ENCODE data around the gene CPXM1. TPM values are rescaled to one million over a fixed set of nuclear protein-coding genes. Genes with fewer than 3 reads are reported as not detected.

CPXM1 gene
- total and polyA plus RNA-seq, 10 of the 15 experiments (the other 5 are each of a cell fraction or from before 2014, with no cell fraction given): 0.22 to 3.9 (median 0.63) TPM; not detected in 2

DNA sequence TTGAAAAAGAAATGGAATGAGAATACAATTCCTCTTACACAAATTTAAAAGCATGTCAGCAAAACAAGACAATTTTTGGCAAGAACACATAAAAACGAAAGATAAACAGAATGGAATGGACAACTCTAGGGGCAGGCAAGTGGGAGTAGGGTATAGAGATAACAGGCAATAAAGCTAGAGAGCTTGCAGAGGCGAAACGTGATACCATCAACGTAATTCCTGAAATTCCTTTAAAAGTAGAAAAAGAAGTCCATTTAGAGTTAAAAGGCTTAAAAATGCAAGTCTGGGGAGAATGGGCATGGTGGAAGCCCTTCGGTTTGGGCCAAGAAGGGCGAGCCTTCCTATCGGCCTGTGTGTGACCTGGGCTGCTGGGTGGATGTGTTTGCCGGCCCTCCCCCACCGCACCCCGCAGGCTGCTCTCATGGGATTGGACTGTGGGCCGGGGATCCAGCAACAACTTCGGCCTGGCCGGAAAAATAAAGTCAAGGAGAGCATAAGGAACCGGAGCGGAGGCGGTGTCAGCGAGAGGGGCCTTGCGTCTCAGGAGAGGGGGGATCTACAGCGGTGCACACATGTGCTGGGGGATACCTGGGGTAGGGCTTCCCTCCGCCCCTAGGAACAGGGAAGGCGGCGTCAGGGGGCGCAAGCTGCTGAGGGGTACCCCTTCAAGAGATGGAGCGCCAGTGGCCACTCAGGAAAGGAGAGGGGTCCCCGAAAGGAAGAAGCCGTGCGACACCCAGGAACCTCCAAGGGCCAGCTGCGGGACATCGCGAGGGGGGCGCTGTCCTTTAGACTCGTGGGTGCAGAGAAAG lies 19.9 kb upstream of the CPXM1 start:
- Histone ChIP-seq H3K4me2 (ENCODE audit: control insufficient read depth, insufficient read depth) (no peak overlapping the region), H3K9me3 (replicated peaks; ENCODE audit: control insufficient read depth, insufficient read depth, low read length) (no peaks in the 10 kb centered on the region), H4K20me1 (ENCODE audit: control insufficient read depth, insufficient read depth) (no peaks in the 10 kb centered on the region), H3K4me3 (no peak overlapping the region), H3K4me1 (ENCODE audit: control insufficient read depth, insufficient read depth, low read length) (no peaks in the 10 kb centered on the region), H3K36me3 (ENCODE audit: control insufficient read depth in 2 of 2, insufficient read depth in 2 of 2, low read length in 1 of 2) (no peaks in the 10 kb centered on the region), H3K9ac (ENCODE audit: control insufficient read depth, insufficient read depth, low read length) (no peak overlapping the region), H3K27ac (ENCODE audit: control insufficient read depth, insufficient read depth) (no peak overlapping the region), H3K27me3 (replicated peaks in 1 of 2; ENCODE audit: control insufficient read depth in 2 of 2, insufficient read depth in 2 of 2, low read length in 1 of 2) (no peaks in the 10 kb centered on the region), H3K79me2 (ENCODE audit: control insufficient read depth, insufficient read depth, low read length) (no peaks in the 10 kb centered on the region), H2AFZ (ENCODE audit: control insufficient read depth, low read depth, low read length) (no peak overlapping the region)
- FAIRE-seq (no peak), ATAC-seq (no peak), DNase-seq (ENCODE audit: low read depth, low spot score) (no peak)
- RAD21 ChIA-PET (ENCODE audit: unreplicated experiment): no interaction called here
- intact Hi-C loops (cut with micrococcal nuclease; ENCODE audit: unreplicated experiment): no loop called here
- in situ Hi-C loops (cut with MboI): loop anchor here (5.0 kb wide), 1 partner anchor 1217 kb away; no protein-coding TSS in a partner anchor
- POLR2A ChIA-PET: no interaction called here
- SMC1A ChIA-PET (ENCODE audit: uncharacterized antibody, unreplicated experiment): no interaction called here
- 70% methylated on average over 32 of the region's 32 CpGs for WGBS (ENCODE audit: insufficient coverage, insufficient replicate concordance, low lambda C conversion rate, missing lambda C conversion rate)
- CTCF ChIA-PET: no interaction called here
- BruUV-seq (replicated peaks): no TSS peak
- TF ChIP-seq NRF1 (conservative IDR thresholded peaks at IDR 0.05; ENCODE audit: low read depth, low read length) (no peak), BHLHE40 (IDR thresholded peaks at IDR 0.05; ENCODE audit: borderline replicate concordance in 1 of 2, low read depth in 2 of 2, low read length in 1 of 2) (no peak), MTA3 (IDR thresholded peaks at IDR 0.05; ENCODE audit: borderline replicate concordance, low read length) (no peak), CBX3 (IDR thresholded peaks at IDR 0.05; ENCODE audit: borderline replicate concordance, low read depth) (no peak), RAD51 (IDR thresholded peaks at IDR 0.05) (no peak), SMARCA5 (IDR thresholded peaks at IDR 0.05) (no peak), CHD4 (IDR thresholded peaks at IDR 0.05) (no peak), SREBF1 (IDR thresholded peaks at IDR 0.05; ENCODE audit: low read length) (no peak), ZNF622 (IDR thresholded peaks at IDR 0.05) (no peak), ZNF384 (IDR thresholded peaks at IDR 0.05; ENCODE audit: borderline replicate concordance, low read depth, low read length) (no peak), ZNF592 (IDR thresholded peaks at IDR 0.05) (no peak), TAF1 (IDR thresholded peaks at IDR 0.05; ENCODE audit: borderline replicate concordance, low read depth, low read length) (no peak), FOS (IDR thresholded peaks at IDR 0.05; ENCODE audit: borderline replicate concordance, extremely low read depth, insufficient read length) (no peak), TCF3 (IDR thresholded peaks at IDR 0.05; ENCODE audit: borderline replicate concordance, insufficient read depth, low read depth, low read length) (no peak)
- TF ChIP-seq, protein P1, sequence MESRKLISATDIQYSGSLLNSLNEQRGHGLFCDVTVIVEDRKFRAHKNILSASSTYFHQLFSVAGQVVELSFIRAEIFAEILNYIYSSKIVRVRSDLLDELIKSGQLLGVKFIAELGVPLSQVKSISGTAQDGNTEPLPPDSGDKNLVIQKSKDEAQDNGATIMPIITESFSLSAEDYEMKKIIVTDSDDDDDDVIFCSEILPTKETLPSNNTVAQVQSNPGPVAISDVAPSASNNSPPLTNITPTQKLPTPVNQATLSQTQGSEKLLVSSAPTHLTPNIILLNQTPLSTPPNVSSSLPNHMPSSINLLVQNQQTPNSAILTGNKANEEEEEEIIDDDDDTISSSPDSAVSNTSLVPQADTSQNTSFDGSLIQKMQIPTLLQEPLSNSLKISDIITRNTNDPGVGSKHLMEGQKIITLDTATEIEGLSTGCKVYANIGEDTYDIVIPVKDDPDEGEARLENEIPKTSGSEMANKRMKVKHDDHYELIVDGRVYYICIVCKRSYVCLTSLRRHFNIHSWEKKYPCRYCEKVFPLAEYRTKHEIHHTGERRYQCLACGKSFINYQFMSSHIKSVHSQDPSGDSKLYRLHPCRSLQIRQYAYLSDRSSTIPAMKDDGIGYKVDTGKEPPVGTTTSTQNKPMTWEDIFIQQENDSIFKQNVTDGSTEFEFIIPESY (IDR thresholded peaks at IDR 0.05): no peak
- TF ChIP-seq, protein P2, sequence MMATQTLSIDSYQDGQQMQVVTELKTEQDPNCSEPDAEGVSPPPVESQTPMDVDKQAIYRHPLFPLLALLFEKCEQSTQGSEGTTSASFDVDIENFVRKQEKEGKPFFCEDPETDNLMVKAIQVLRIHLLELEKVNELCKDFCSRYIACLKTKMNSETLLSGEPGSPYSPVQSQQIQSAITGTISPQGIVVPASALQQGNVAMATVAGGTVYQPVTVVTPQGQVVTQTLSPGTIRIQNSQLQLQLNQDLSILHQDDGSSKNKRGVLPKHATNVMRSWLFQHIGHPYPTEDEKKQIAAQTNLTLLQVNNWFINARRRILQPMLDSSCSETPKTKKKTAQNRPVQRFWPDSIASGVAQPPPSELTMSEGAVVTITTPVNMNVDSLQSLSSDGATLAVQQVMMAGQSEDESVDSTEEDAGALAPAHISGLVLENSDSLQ (IDR thresholded peaks at IDR 0.05): no peak
